Nephron (organoid): ENCODE data around the gene CLUH.

Source experiments
- H3K27ac Mint-ChIP-seq, 3 experiments: 2 replicates each; pipeline ENCODE4 v1.8.0; 2020; ENCODE audit warnings: mixed read lengths in 3 of 3, mild to moderate bottlenecking in 2 of 3, moderate library complexity in 1 of 3
- H3K27me3 Mint-ChIP-seq: 2 replicates; pipeline ENCODE4 v1.8.0; 2021; ENCODE audit warnings: low read depth, mild to moderate bottlenecking, moderate library complexity, mixed read lengths
- H3K36me3 Mint-ChIP-seq: 2 replicates; pipeline ENCODE4 v1.8.0; 2020; ENCODE audit warnings: low read depth, mixed read lengths
- H3K4me1 Mint-ChIP-seq: 2 replicates; pipeline ENCODE4 v1.8.0; 2020; ENCODE audit warnings: mixed read lengths
- H3K4me3 Mint-ChIP-seq, 3 experiments: 2 replicates each; pipeline ENCODE4 v1.8.0; 2020; ENCODE audit warnings: mild to moderate bottlenecking in 3 of 3, mixed read lengths in 3 of 3, moderate library complexity in 2 of 3
- H3K9me3 Mint-ChIP-seq: 2 replicates; pipeline ENCODE4 v1.8.0; 2020; ENCODE audit warnings: mixed read lengths
- TF ChIP-seq, protein P1 (sequence below), 3 experiments: fragments of 200-600 bp; sonication (generic); IDR thresholded peaks; one replicate each; pipeline ENCODE4 v1.5.0; 2021; ENCODE audit warnings: antibody characterized with exemption in 3 of 3; ENCODE audit not compliant: unreplicated experiment in 3 of 3

Gene CLUH

DNA sequence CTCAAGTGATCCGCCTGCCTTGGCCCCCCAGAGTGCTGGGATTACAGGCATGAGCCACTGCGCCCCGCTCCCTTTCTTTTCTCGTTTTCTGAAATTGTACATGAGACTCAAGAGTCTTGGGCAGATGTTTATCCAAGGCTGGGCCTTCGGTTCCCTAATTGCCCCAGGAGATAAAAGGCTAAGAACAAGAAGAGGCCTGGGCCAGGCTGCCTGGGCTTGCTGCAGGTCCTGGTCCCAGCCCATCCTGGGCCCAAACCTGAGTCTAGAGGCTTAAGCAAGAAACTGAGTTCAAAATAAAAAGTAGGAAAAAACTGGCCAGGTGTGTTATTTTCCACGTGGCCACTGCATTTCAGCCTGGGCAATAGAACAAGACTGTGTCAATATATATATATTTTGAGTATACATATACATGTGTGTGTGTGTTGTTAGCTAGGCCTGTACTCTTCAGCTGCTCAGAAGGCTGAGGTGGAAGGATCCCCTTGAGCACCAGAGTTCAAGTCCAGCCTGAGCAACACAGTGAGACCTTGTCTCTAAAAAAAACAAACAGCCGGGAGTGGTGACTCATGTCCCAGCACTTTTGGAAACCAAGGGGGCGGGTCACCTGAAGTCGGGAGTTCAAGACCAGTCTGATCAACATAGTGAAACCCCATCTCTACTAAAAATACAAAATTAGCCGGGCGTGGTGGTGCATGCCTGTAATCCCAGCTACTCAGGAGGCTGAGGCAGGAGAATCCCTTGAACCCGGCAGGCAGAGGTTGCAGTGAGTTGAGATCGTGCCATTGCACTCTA, 6.8 kb upstream of the CLUH start:
- Mint-ChIP-seq H3K36me3 (no peaks in the 10 kb centered on the region), H3K27ac (no peak overlapping the region), H3K4me1 (peaks cover 4% of the 10 kb centered on the region), H3K9me3 (no peaks in the 10 kb centered on the region), H3K4me3 (no peak overlapping the region), H3K27me3 (peaks cover 30% of the 10 kb centered on the region)
- TF ChIP-seq, protein P1, sequence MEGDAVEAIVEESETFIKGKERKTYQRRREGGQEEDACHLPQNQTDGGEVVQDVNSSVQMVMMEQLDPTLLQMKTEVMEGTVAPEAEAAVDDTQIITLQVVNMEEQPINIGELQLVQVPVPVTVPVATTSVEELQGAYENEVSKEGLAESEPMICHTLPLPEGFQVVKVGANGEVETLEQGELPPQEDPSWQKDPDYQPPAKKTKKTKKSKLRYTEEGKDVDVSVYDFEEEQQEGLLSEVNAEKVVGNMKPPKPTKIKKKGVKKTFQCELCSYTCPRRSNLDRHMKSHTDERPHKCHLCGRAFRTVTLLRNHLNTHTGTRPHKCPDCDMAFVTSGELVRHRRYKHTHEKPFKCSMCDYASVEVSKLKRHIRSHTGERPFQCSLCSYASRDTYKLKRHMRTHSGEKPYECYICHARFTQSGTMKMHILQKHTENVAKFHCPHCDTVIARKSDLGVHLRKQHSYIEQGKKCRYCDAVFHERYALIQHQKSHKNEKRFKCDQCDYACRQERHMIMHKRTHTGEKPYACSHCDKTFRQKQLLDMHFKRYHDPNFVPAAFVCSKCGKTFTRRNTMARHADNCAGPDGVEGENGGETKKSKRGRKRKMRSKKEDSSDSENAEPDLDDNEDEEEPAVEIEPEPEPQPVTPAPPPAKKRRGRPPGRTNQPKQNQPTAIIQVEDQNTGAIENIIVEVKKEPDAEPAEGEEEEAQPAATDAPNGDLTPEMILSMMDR (IDR thresholded peaks at IDR 0.05; ENCODE audit: unreplicated experiment in 3 of 3) = no peak

DNA sequence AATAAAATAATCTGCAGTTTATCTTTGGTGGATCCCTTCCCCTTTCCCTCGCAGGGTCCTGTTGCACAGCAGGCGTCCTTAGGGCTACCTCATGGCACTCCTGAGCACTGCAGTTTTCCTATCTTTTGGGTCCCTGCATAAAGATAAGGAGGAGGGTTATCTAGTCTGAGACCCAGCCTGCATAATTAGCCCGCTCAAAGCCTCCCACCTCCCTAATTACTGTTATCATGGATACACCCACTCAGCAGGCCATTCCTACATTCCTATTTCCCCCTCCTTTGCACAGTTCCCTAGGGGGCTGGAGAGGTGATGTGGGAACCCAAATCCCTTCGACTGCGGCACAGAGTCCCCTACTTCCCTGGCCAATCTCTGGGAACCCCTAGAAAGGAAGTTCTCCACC, 5.1 kb upstream of the CLUH start:
- no peaks in the 10 kb centered on the region for H3K36me3 Mint-ChIP-seq
- H3K27ac Mint-ChIP-seq = no peak overlapping the region
- TF ChIP-seq, protein P1 (IDR thresholded peaks at IDR 0.05; ENCODE audit: unreplicated experiment in 3 of 3) = no peak
- peaks cover 13% of the 10 kb centered on the region for H3K27me3 Mint-ChIP-seq
- H3K9me3 Mint-ChIP-seq = no peaks in the 10 kb centered on the region
- H3K4me3 Mint-ChIP-seq = no peak overlapping the region
- H3K4me1 Mint-ChIP-seq = peaks cover 14% of the 10 kb centered on the region

DNA sequence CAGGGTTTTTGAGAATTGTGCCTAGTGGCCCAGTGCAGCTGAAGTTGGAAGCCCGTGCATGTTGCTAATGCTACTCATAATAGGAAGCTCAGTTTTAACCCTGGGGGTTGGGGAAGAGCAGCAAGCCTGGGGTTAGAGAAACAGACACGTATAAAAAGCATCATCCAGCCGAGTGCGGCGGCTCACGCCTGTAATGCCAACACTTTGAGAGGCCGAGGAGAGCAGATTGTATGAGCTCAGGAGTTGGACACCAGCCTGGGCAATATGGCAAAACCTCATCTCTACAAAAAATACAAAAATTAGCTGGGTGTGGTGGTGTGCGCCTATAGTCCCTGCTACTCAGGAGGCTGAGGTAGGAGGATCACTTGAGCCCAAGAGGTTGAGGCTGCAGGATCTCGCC, 2.3 kb upstream of the CLUH start:
- TF ChIP-seq, protein P1 (IDR thresholded peaks at IDR 0.05; ENCODE audit: unreplicated experiment in 3 of 3) = no peak
- Mint-ChIP-seq H3K27ac (peak overlapping the region in 1 of 3 experiments; percentile 17), H3K4me1 (peaks cover 34% of the 10 kb centered on the region), H3K4me3 (peak overlapping the region; percentile 49 to 55 (median 52)), H3K36me3 (no peaks in the 10 kb centered on the region), H3K9me3 (no peaks in the 10 kb centered on the region), H3K27me3 (no peaks in the 10 kb centered on the region)

DNA sequence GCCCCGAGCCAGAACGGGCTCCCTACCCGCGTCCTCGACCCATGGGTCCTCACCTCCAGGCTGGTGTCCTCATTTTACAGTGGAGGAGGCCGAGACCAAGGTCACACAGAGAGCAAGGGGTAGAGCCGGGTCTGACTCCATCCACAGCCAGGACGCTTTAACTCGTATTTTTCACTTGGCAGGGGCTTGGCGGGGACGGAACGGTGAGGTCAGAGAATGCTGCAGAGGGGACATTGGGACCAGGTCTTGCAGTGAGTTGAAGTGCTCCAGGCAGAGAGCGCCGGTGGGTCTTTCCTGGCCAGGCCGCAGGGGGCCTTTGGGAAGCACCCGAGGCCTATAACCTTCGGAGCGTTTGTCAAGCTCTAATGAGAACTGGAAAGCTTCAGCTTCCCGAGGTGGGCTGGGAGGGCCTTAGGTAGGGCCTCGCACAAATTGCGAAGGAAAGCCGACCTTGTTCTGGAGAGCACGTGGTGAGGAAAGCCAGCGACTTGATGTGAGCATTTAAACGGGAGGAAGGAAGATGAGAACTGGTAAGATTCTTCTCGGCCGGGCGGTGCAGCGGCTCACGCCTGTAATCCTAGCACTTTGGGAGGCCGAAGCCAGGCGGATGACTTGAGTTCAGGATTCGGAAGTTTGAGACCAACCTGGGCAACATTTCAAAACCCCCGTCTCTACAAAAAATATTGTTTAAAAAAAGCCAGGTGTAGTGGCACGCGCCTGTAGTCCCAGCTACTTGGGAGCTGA, 908 bp upstream of the CLUH start:
- Mint-ChIP-seq H3K9me3 (no peaks in the 10 kb centered on the region), H3K36me3 (no peaks in the 10 kb centered on the region)
- TF ChIP-seq, protein P1 (IDR thresholded peaks at IDR 0.05; ENCODE audit: unreplicated experiment in 3 of 3) = no peak

DNA sequence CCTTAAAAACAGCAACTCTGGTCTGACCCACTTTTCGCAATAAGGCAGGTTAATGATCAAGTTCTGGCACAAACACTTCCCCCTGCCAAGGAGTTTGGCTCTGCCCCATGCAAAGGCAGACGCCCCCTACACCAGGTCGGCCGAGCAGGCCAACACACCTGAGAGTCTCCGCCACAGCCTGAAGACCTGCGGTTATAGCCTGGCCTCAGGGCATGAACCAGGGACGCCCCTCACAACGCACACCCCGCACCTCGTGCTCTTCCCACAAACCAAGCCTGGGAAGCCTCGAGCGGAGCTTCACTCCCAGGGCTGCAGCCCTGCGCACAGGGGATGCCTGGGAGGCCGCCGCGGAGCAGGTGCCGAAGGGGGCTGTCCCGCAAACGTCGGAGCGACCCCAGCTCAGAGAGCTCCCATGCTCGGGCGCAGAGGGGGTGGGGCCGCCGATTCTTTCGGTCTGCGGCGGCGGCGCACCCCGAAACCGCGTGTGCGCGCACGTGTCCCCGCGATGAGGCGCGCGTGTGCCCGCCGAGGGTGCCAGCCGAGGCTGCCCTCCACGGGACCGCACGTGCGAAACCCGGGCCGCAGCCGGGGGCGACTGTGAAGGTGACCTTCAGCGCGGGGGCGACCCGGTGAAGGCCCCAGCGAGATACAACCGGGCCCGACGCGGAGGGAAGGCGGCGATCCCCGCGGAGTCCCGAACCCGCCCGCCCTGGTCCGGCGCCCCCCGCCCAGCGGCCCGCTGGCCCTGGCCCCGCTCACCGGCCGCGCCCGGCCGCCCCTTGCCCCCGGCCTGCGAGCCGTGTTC, 559 bp downstream of the CLUH start:
- Mint-ChIP-seq H3K27me3 (no peaks in the 10 kb centered on the region), H3K36me3 (no peaks in the 10 kb centered on the region), H3K4me1 (peaks cover 40% of the 10 kb centered on the region), H3K4me3 (peak overlapping the region; percentile 90 to 95 (median 93)), H3K9me3 (no peaks in the 10 kb centered on the region), H3K27ac (peak overlapping the region; percentile 50 to 95 (median 93))
- TF ChIP-seq, protein P1 (IDR thresholded peaks at IDR 0.05; ENCODE audit: unreplicated experiment in 3 of 3) = no peak

More for the DNA sequence above, 908 bp upstream of the CLUH start:
- Mint-ChIP-seq H3K27me3 (no peaks in the 10 kb centered on the region), H3K27ac (peak overlapping the region; percentile 12 to 76 (median 67)), H3K4me1 (peaks cover 40% of the 10 kb centered on the region), H3K4me3 (peak overlapping the region; percentile 84 to 91 (median 87))
